ENCODE results near the gene EYA2. TPM values are rescaled to one million over a fixed set of nuclear protein-coding genes. Genes with fewer than 3 reads are reported as not detected.

The EYA2 gene
- total RNA-seq, 1 donor from 2014 or later: 15.4 TPM

DNA sequence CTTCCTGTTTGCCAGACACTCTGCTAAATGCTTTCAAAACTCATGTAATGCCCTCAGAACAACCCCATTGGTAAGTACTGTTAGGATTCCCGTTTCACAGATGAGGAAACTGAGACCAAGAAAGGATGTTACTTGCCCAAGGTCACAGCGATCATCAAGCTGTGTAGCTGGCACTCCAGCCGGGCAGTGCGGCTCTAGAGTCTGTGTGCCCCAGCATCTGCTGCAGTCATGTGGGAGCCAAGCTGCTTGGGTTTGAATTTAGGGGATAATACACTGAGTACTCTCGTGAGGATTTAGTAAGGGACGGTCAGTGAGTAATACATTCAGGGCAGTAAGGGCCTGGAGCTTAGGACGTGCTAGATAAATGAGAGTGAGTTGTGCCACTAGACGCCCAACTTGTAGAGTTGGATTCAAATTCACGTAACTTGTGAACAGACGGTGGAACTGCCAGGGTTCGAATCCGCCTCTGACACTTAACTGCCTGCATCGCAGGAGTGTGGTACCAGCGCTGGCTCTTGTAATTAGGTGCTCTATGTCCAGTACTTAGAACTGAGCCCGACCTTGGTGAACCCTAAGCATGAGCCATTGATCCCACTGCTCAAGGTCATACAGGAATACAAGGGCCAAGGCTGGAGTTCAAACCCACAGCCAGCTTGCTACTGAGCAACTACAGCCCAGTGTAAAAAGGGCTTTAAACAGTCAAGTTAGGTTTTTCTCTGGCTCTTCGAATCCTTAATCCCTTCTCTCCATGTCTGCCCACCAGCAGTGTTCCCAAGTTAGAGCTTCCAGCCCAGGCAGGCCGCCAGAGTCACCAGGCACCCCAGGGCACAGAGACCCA, 70.2 kb downstream of the EYA2 start:
- Histone ChIP-seq H3K27me3 (no peaks in the 10 kb centered on the region), H3K36me3 (no peaks in the 10 kb centered on the region), H3K4me1 (no peaks in the 10 kb centered on the region), H3K9me3 (no peaks in the 10 kb centered on the region), H3K27ac (no peak overlapping the region), H3K4me3 (no peak overlapping the region)
- TF ChIP-seq, protein P1, sequence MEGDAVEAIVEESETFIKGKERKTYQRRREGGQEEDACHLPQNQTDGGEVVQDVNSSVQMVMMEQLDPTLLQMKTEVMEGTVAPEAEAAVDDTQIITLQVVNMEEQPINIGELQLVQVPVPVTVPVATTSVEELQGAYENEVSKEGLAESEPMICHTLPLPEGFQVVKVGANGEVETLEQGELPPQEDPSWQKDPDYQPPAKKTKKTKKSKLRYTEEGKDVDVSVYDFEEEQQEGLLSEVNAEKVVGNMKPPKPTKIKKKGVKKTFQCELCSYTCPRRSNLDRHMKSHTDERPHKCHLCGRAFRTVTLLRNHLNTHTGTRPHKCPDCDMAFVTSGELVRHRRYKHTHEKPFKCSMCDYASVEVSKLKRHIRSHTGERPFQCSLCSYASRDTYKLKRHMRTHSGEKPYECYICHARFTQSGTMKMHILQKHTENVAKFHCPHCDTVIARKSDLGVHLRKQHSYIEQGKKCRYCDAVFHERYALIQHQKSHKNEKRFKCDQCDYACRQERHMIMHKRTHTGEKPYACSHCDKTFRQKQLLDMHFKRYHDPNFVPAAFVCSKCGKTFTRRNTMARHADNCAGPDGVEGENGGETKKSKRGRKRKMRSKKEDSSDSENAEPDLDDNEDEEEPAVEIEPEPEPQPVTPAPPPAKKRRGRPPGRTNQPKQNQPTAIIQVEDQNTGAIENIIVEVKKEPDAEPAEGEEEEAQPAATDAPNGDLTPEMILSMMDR (IDR thresholded peaks at IDR 0.05): no peak
- intact Hi-C loops (cut with DNase I): no loop called here
- DNase-seq (ENCODE audit: low spot score in 2 of 2): no peak

DNA sequence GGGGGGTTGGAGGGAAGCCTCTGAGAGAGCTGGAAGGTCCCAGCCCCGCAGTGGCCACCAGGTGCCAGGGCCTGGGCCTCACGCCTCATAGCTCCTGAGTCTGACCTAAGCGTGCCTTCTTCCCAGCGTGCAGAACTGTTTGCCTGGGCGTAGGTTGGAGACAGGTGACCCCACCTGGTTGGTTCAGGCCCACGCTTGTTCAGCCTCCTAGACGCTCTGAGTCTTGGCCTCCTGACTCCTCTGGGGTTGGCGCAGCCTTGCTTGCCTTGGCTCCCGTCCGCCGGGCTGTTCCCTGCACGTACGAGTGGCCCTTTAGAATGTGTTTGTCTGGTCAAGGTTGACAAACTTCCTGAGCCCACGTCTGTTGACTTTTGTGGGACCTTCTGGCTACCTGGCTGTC, 70.8 kb downstream of the EYA2 start:
- no peaks in the 10 kb centered on the region for H3K36me3 ChIP-seq
- intact Hi-C loops (cut with DNase I): no loop called here
- H3K9me3 ChIP-seq: no peaks in the 10 kb centered on the region
- TF ChIP-seq, protein P1 (IDR thresholded peaks at IDR 0.05): no peak
- DNase-seq (ENCODE audit: low spot score in 2 of 2): no peak
- no peaks in the 10 kb centered on the region for H3K4me1 ChIP-seq
- H3K27ac ChIP-seq: no peak overlapping the region
- H3K4me3 ChIP-seq: no peak overlapping the region
- no peaks in the 10 kb centered on the region for H3K27me3 ChIP-seq

DNA sequence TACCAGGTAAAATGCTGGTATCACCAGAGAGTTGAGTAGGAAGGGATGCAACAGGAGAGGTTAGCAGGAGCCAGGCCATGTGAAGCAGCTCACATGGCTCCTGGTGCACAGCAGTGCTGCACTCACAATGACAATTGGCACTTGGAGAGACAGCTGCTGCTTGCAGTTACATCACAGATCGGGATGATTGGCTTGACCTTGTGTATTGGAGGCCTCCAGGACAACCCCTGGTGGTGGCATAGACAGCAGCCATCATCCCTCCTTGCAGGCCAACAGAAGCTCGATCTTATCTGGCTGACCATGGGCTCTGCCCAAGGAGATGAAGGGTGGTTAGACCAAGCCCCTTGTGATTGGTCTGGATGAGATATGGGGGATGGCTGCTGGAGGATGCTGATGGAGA, 73.0 kb downstream of the EYA2 start:
- no peak overlapping the region for H3K27ac ChIP-seq
- TF ChIP-seq, protein P1 (IDR thresholded peaks at IDR 0.05): no peak
- intact Hi-C loops (cut with DNase I): no loop called here

DNA sequence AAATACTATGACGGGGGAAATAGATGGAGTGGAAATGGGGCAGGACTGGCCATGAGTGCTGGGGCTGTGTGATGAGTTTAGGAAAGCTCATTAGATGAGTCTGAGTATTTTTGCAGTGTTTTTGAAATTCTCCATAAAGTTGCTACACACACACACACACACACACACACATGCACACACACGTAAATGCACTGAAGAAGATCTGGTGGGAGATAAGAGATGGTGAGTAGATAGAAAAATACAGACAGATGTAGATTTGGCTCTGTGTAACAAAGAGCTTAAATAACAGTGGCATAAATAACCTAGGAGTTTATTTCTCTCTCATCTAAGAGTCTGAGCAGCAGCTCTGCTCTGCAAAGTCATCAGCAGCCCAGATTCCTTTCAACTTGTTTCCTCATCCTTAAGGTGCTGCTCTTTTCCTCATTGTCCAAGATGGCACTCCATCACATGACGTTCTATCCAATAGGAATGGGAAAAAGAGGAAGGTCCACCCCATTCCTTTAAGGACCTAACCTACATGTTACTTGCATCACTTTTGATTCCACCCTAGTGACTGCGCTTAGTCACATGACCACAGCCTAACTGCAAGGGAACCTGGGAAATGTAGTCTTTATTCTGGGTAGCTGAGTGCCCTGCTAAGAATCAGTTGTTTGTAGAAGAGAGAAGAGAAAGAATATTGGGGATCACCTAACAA, 76.4 kb downstream of the EYA2 start:
- Histone ChIP-seq H3K9me3 (no peaks in the 10 kb centered on the region), H3K36me3 (no peaks in the 10 kb centered on the region), H3K27me3 (no peaks in the 10 kb centered on the region), H3K4me3 (no peak overlapping the region), H3K4me1 (no peaks in the 10 kb centered on the region), H3K27ac (no peak overlapping the region)
- intact Hi-C loops (cut with DNase I): no loop called here
- TF ChIP-seq, protein P1 (IDR thresholded peaks at IDR 0.05): no peak
- DNase-seq (ENCODE audit: low spot score in 2 of 2): no peak

More for the DNA sequence above, 73.0 kb downstream of the EYA2 start:
- Histone ChIP-seq H3K4me1 (no peaks in the 10 kb centered on the region), H3K27me3 (no peaks in the 10 kb centered on the region), H3K36me3 (no peaks in the 10 kb centered on the region), H3K4me3 (no peak overlapping the region), H3K9me3 (no peaks in the 10 kb centered on the region)
- DNase-seq (ENCODE audit: low spot score in 2 of 2): no peak

DNA sequence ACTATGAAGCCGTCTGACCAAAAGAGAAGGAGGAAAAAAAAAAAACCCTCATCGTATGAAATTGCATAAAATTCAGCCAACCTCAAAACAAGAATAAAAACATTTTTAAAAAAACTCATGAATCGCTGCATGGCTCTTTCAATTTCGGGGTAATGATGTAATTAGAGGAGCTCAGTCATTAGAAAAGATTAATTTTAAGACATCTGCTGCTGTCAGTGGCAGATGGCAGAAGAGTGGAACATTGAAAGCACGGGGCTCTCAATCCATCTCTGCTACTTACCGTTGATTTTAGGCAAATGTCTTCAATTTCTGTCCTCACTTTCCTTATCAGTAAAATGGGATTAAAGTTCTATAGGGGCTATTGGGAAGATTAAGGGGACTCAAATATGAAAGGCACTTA, 79.1 kb downstream of the EYA2 start:
- TF ChIP-seq, protein P1 (IDR thresholded peaks at IDR 0.05): no peak
- no peak for DNase-seq (ENCODE audit: low spot score in 2 of 2)
- no peaks in the 10 kb centered on the region for H3K36me3 ChIP-seq
- intact Hi-C loops (cut with DNase I): no loop called here
- no peaks in the 10 kb centered on the region for H3K9me3 ChIP-seq
- H3K4me1 ChIP-seq: no peaks in the 10 kb centered on the region
- no peaks in the 10 kb centered on the region for H3K27me3 ChIP-seq
- no peak overlapping the region for H3K4me3 ChIP-seq
- no peak overlapping the region for H3K27ac ChIP-seq
